Osteocyte (in vitro differentiated cells): ENCODE results near the gene E4F1. TPM values are rescaled to one million over a fixed set of nuclear protein-coding genes. Genes with fewer than 3 reads are reported as not detected.
"Not testable (repeated sequence)": the region's sequence is repeated elsewhere in the genome, so short reads cannot be mapped to it uniquely, and the experiment has no call there.

Source experiments
- DNase-seq: peaks from one replicate; pipeline ENCODE4 v3.0.0; 2021; ENCODE audit warnings: mixed read lengths; ENCODE audit not compliant: unreplicated experiment; ENCODE audit errors: extremely low spot score
- H3K27ac Mint-ChIP-seq: one replicate; pipeline ENCODE4 v1.8.0; 2021; ENCODE audit warnings: mild to moderate bottlenecking, mixed read lengths; ENCODE audit not compliant: unreplicated experiment
- H3K27me3 Mint-ChIP-seq: one replicate; pipeline ENCODE4 v1.8.0; 2021; ENCODE audit warnings: mixed read lengths; ENCODE audit not compliant: unreplicated experiment
- H3K36me3 Mint-ChIP-seq: one replicate; pipeline ENCODE4 v1.8.0; 2021; ENCODE audit warnings: mixed read lengths; ENCODE audit not compliant: unreplicated experiment
- H3K4me1 Mint-ChIP-seq: one replicate; pipeline ENCODE4 v1.8.0; 2021; ENCODE audit warnings: mixed read lengths; ENCODE audit not compliant: unreplicated experiment
- H3K4me3 Mint-ChIP-seq: one replicate; pipeline ENCODE4 v1.8.0; 2021; ENCODE audit warnings: mild to moderate bottlenecking, moderate library complexity, mixed read lengths; ENCODE audit not compliant: unreplicated experiment
- H3K9me3 Mint-ChIP-seq: one replicate; pipeline ENCODE4 v1.8.0; 2021; ENCODE audit warnings: mixed read lengths; ENCODE audit not compliant: unreplicated experiment
- total RNA-seq: library from RNA; stranded (reverse); gene quantifications from 2 replicates; pipeline ENCODE4 v1.2.1, GENCODE V29; 2021
- TF ChIP-seq, protein P1 (sequence below): fragments of 200-600 bp; sonication (generic); IDR thresholded peaks from 2 replicates; pipeline ENCODE4 v1.5.0; 2021; ENCODE audit warnings: antibody characterized with exemption, mild to moderate bottlenecking, moderate library complexity

Gene E4F1
- total RNA-seq, 1 donor from 2014 or later: 26.9 TPM

DNA sequence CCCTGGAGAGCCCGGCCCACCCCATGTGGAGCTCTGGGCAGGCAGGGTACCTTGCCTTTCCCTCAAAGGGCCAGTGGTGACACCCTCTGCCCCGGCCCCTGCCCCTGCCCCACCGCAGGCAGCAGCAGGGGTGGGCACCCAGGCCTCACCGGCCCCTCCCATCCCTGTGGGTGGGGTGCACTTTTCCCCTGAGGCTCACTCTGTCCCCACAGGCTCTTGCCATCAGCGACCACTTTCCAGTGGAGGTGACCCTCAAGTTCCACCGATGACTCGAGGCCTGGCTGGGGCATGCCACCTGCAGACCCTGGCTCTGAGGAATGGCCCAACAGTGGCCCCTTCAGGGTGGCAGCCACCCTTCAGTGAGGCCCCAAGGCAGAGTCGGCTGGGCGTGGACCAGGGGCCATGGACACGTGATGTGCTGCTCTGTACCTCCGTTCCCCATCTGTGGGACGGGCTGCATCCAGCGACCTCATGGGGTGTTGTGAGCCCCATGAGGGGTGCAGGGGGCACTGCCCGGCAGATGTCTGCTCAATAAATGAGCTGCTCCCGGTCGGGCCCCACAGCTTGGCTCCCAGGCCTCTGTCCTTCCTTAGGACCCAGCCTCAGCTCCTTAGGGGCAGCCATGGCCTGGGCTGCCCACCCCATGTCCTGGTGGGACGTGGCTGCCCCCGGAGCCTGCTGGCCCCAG is 14.9 kb downstream of the E4F1 start:
- Mint-ChIP-seq H3K36me3 (peaks cover 7% of the 10 kb centered on the region), H3K4me3 (no peak overlapping the region), H3K27ac (no peak overlapping the region), H3K9me3 (no peaks in the 10 kb centered on the region), H3K4me1 (peaks cover 2% of the 10 kb centered on the region), H3K27me3 (no peaks in the 10 kb centered on the region)
- TF ChIP-seq, protein P1, sequence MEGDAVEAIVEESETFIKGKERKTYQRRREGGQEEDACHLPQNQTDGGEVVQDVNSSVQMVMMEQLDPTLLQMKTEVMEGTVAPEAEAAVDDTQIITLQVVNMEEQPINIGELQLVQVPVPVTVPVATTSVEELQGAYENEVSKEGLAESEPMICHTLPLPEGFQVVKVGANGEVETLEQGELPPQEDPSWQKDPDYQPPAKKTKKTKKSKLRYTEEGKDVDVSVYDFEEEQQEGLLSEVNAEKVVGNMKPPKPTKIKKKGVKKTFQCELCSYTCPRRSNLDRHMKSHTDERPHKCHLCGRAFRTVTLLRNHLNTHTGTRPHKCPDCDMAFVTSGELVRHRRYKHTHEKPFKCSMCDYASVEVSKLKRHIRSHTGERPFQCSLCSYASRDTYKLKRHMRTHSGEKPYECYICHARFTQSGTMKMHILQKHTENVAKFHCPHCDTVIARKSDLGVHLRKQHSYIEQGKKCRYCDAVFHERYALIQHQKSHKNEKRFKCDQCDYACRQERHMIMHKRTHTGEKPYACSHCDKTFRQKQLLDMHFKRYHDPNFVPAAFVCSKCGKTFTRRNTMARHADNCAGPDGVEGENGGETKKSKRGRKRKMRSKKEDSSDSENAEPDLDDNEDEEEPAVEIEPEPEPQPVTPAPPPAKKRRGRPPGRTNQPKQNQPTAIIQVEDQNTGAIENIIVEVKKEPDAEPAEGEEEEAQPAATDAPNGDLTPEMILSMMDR: no peak
- no peak for DNase-seq

DNA sequence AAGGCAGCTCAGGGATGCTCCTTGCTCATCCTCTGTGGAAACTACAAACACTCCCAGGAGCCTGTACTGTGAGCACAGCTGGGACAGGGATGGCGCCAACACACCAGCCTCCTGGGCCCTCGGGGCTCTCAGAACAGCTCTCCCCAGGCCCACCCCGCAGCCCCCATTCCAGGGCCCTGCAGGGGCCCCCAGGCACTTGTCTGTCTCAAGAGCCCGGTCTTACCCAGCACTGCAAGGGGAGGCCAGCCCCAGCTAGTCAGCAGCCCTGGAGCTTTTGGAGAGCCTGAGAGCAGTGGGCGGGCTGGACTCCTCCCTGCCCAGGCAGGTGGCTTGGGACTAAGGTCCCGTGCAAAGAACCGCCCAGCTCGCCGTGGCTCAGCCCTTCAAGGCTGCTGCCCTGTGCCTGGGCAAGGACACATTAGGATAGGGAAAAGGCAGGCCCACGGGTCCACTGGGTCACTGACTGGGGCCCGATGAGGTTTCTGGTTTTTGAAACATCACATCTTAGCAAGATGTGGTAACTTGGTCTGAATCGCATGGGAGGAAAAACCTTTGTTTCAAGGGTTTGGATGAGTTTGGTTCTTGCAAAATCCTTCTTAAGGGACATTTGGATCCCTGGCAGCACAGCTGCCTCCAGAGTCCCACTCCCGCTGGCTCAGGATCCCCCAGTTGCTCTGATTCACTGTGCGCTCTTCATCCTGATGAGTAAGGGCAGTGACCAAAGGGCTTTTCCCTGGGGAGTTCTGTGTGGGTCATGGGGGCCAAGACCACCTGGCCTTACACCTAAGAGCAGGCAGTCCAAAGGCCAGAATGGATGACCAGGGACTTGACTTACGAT is 15.7 kb downstream of the E4F1 start:
- TF ChIP-seq, protein P1: no peak
- no peak for DNase-seq
- Mint-ChIP-seq H3K4me3 (no peak overlapping the region), H3K36me3 (peaks cover 7% of the 10 kb centered on the region), H3K9me3 (no peaks in the 10 kb centered on the region), H3K27me3 (no peaks in the 10 kb centered on the region), H3K27ac (peak overlapping the region; percentile 56), H3K4me1 (peaks cover 2% of the 10 kb centered on the region)

DNA sequence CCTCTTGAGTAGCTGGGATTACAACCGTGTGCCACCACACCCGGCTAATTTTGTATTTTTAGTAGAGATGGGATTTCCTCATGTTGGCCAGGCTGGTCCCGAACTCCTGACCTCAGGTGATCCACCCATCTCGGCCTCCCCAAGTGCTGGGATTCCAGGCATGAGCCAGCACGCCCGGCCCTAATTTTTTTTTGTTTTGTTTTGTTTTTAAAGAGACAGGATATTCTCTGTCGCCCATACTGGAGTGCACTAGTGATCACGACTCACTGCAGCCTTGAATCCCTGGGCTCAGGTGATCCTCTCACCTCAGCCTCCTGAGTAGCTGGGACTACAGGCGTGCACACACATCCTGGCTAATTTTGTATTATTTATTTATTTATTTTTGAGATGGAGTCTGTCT is 16.9 kb downstream of the E4F1 start:
- not testable (repeated sequence) for H3K27me3 Mint-ChIP-seq, H3K9me3 Mint-ChIP-seq, H3K27ac Mint-ChIP-seq, H3K4me3 Mint-ChIP-seq, H3K36me3 Mint-ChIP-seq, H3K4me1 Mint-ChIP-seq, DNase-seq

DNA sequence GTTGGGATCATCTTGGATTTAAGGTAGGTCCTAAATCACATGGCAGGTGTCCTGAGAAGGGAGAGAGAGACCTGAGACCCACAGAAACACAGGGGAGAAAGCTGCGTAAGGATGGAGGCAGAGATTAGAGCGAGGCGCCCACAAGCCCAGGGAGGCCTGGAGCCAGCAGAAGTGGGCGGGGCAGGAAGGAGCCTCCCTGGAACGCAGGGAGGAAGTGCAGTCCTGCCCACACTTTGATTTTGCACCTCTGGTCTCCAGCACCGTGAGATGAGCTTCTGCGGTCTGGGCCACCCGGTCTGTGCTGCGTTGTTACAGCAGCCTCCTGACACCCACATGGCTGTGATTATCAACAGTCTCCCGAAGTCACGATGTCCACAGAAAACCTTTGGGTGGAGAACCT is 19.2 kb downstream of the E4F1 start:
- Mint-ChIP-seq H3K27me3 (no peaks in the 10 kb centered on the region), H3K9me3 (no peaks in the 10 kb centered on the region), H3K27ac (no peak overlapping the region), H3K4me3 (no peak overlapping the region), H3K36me3 (peaks cover 12% of the 10 kb centered on the region), H3K4me1 (no peaks in the 10 kb centered on the region)
- no peak for DNase-seq
- TF ChIP-seq, protein P1: no peak

DNA sequence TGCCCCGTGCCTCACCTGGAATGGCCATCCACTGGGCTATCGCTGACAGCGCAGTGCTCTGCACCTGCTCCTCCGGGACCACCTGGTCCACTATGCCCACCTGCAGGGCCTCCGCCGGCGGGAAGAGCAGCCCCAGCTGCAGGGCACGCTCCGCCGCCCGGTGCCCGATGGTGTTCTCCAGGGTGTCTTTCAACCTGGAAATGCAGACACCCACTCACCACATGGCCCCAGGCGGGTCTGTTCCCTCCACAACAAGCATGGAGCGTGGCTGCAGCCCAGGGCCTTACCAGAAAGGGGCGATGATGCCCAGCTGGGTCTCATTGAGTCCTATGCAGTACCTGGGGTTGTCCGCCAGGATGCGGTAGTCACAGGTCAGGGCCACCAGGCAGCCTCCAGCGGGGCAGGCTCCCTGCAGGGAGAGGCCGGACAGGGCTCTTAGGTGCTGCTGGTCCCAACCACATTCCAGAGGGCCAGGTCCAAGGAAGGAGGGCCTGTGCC is 19.7 kb downstream of the E4F1 start:
- no peaks in the 10 kb centered on the region for H3K9me3 Mint-ChIP-seq
- peaks cover 14% of the 10 kb centered on the region for H3K36me3 Mint-ChIP-seq
- no peak overlapping the region for H3K27ac Mint-ChIP-seq
- no peak overlapping the region for H3K4me3 Mint-ChIP-seq
- no peaks in the 10 kb centered on the region for H3K4me1 Mint-ChIP-seq
- no peak for DNase-seq
- TF ChIP-seq, protein P1: no peak
- H3K27me3 Mint-ChIP-seq: no peaks in the 10 kb centered on the region
